Tibial artery (tissue), 4 donors: ENCODE results near the gene MLLT10.
"Not testable (repeated sequence)": the region's sequence is repeated elsewhere in the genome, so short reads cannot be mapped to it uniquely, and the experiment has no call there.

Experiments used
- DNase-seq, 2 donors: peaks; one replicate each; pipeline ENCODE4 v3.0.0-alpha.2; 2019
- H3K27ac ChIP-seq, 2 donors: fragments of 200-600 bp; sonication (generic) in 1 of 2; 1 replicate in 1 of 2; 2 replicates in 1 of 2; pipeline ENCODE4 v1.5.1; 2018 to 2019; ENCODE audit warnings: mild to moderate bottlenecking in 1 of 2
- H3K27me3 ChIP-seq, 2 donors: fragments of 200-600 bp; sonication (generic) in 1 of 2; one replicate each; pipeline versions ENCODE4 v1.5.1 to v1.6.0; 2016 to 2019
- H3K36me3 ChIP-seq, 3 donors: fragments of 200-600 bp; sonication (generic) in 2 of 3; one replicate each; pipeline ENCODE4 v1.5.1; 2016 to 2019; ENCODE audit warnings: mild to moderate bottlenecking in 2 of 3
- H3K4me1 ChIP-seq, 4 donors: fragments of 200-600 bp; sonication (generic) in 2 of 4; 1 replicate in 3 of 4; 2 replicates in 1 of 4; pipeline ENCODE4 v1.5.1; 2016 to 2019
- H3K4me3 ChIP-seq, 2 donors: fragments of 200-600 bp; sonication (generic) in 1 of 2; 1 replicate in 1 of 2; 2 replicates in 1 of 2; pipeline ENCODE4 v1.5.1; 2018 to 2019; ENCODE audit warnings: mild to moderate bottlenecking in 2 of 2
- H3K9me3 ChIP-seq, 3 donors: fragments of 200-600 bp; sonication (generic) in 1 of 3; one replicate each; pipeline ENCODE4 v1.5.1; 2016 to 2019
- CTCF ChIP-seq, 2 experiments: fragments of 200-600 bp in 1 of 2; fragments of 450-650 bp in 1 of 2; IDR thresholded peaks; one replicate each; pipeline ENCODE4 v1.5.1; 2017 to 2019; ENCODE audit warnings: antibody characterized with exemption in 2 of 2, mild to moderate bottlenecking in 1 of 2, moderate library complexity in 1 of 2
- intact Hi-C: fragments of 100-400 bp; cut with DNase I; formaldehyde crosslinking; loops from one replicate; pipeline ENCODE4 v1.15.0; 2023; ENCODE audit warnings: low total_unique reads

The MLLT10 gene

GRCh38 chr10:21603721-21604120, 69.7 kb downstream of the MLLT10 start:
- H3K4me1 ChIP-seq, result peaks cover 0 to 28% (median 0%) of the 10 kb centered on the region in 4 donors
- H3K4me3 ChIP-seq, result no peak overlapping the region
- peaks cover 0 to 2% (median 0%) of the 10 kb centered on the region in 3 donors for H3K9me3 ChIP-seq
- no peaks in the 10 kb centered on the region for H3K27me3 ChIP-seq
- no peak overlapping the region for H3K27ac ChIP-seq
- no peak for TF ChIP-seq CTCF (IDR thresholded peaks at IDR 0.05)
- intact Hi-C loops, result no loop called here
- DNase-seq, result no peak
- H3K36me3 ChIP-seq, result no peaks in the 10 kb centered on the region

GRCh38 chr10:21604651-21605050, 70.6 kb downstream of the MLLT10 start:
- no peak for DNase-seq

GRCh38 chr10:21607907-21608306, 73.9 kb downstream of the MLLT10 start:
- no peak overlapping the region for H3K27ac ChIP-seq

More at GRCh38 chr10:21604651-21605050, 70.6 kb downstream of the MLLT10 start:
- Histone ChIP-seq H3K27ac (no peak overlapping the region), H3K27me3 (no peaks in the 10 kb centered on the region), H3K36me3 (no peaks in the 10 kb centered on the region), H3K4me3 (no peak overlapping the region), H3K4me1 (peaks cover 0 to 25% (median 0%) of the 10 kb centered on the region in 4 donors), H3K9me3 (peaks cover 0 to 4% (median 0%) of the 10 kb centered on the region in 3 donors)
- intact Hi-C loops, result no loop called here
- TF ChIP-seq CTCF (IDR thresholded peaks at IDR 0.05), result no peak

GRCh38 chr10:21614000-21614399, 80.0 kb downstream of the MLLT10 start:
- no peak for TF ChIP-seq CTCF (IDR thresholded peaks at IDR 0.05)
- Histone ChIP-seq H3K36me3 (peaks cover 0 to 5% (median 5%) of the 10 kb centered on the region in 3 donors), H3K27me3 (no peaks in the 10 kb centered on the region), H3K27ac (no peak overlapping the region), H3K4me1 (no peaks in the 10 kb centered on the region), H3K9me3 (no peaks in the 10 kb centered on the region), H3K4me3 (no peak overlapping the region)
- DNase-seq, result no peak
- intact Hi-C loops, result no loop called here

More at GRCh38 chr10:21607907-21608306, 73.9 kb downstream of the MLLT10 start:
- Histone ChIP-seq H3K9me3 (peaks cover 0 to 4% (median 0%) of the 10 kb centered on the region in 3 donors), H3K27me3 (no peaks in the 10 kb centered on the region), H3K4me1 (no peaks in the 10 kb centered on the region), H3K36me3 (peaks cover 0 to 3% (median 0%) of the 10 kb centered on the region in 3 donors), H3K4me3 (no peak overlapping the region)
- intact Hi-C loops, result no loop called here
- DNase-seq, result no peak
- no peak for TF ChIP-seq CTCF (IDR thresholded peaks at IDR 0.05)

- no peak for DNase-seq
- Histone ChIP-seq H3K27ac (no peak overlapping the region), H3K4me3 (no peak overlapping the region), H3K27me3 (no peaks in the 10 kb centered on the region), H3K36me3 (peaks cover 0 to 11% (median 11%) of the 10 kb centered on the region in 3 donors), H3K9me3 (no peaks in the 10 kb centered on the region), H3K4me1 (no peaks in the 10 kb centered on the region)
- no peak for TF ChIP-seq CTCF (IDR thresholded peaks at IDR 0.05)
- intact Hi-C loops, result no loop called here
Observed at GRCh38 chr10:21617267-21617666, 83.2 kb downstream of the MLLT10 start.

- H3K4me3 ChIP-seq, result no peak overlapping the region
- DNase-seq, result no peak
- no peaks in the 10 kb centered on the region for H3K27me3 ChIP-seq
- no peak for TF ChIP-seq CTCF (IDR thresholded peaks at IDR 0.05)
- no peaks in the 10 kb centered on the region for H3K9me3 ChIP-seq
- peaks cover 0 to 12% (median 11%) of the 10 kb centered on the region in 3 donors for H3K36me3 ChIP-seq
- intact Hi-C loops, result no loop called here
- no peak overlapping the region for H3K27ac ChIP-seq
- no peaks in the 10 kb centered on the region for H3K4me1 ChIP-seq
Observed at GRCh38 chr10:21623291-21623690, 89.3 kb downstream of the MLLT10 start.

GRCh38 chr10:21624421-21624820, 90.4 kb downstream of the MLLT10 start:
- intact Hi-C loops, H3K27ac ChIP-seq, H3K9me3 ChIP-seq, H3K4me1 ChIP-seq, H3K4me3 ChIP-seq, DNase-seq, H3K27me3 ChIP-seq: not testable (repeated sequence)
- peaks cover 0 to 18% (median 11%) of the 10 kb centered on the region in 3 donors for H3K36me3 ChIP-seq
